T47D (cell line): Measurements from ENCODE around the gene IL15RA.
A peak's percentile ranks its signal among the peaks of the same experiment; 100 is the strongest.
"Not testable (repeated sequence)": the region's sequence is repeated elsewhere in the genome, so short reads cannot be mapped to it uniquely, and the experiment has no call there.

Experiments used
- DNase-seq, 2 experiments: peaks; one replicate each; pipeline versions ENCODE4 v3.0.0 to v3.0.0-alpha.2; 2011 to 2012; ENCODE audit warnings: low read depth in 1 of 2, low spot score in 1 of 2
- JUND ChIP-seq: IDR thresholded peaks from 2 replicates; pipeline ENCODE4 v1.6.1; 2012; ENCODE audit warnings: low read depth
- in situ Hi-C: cut with HindIII; loops from 2 replicates; pipeline ENCODE4 v1.10.0; 2016; ENCODE audit warnings: low sequenced_read_pairs, low pct_unique_long_range_greater_than_20kb

Gene IL15RA

DNA sequence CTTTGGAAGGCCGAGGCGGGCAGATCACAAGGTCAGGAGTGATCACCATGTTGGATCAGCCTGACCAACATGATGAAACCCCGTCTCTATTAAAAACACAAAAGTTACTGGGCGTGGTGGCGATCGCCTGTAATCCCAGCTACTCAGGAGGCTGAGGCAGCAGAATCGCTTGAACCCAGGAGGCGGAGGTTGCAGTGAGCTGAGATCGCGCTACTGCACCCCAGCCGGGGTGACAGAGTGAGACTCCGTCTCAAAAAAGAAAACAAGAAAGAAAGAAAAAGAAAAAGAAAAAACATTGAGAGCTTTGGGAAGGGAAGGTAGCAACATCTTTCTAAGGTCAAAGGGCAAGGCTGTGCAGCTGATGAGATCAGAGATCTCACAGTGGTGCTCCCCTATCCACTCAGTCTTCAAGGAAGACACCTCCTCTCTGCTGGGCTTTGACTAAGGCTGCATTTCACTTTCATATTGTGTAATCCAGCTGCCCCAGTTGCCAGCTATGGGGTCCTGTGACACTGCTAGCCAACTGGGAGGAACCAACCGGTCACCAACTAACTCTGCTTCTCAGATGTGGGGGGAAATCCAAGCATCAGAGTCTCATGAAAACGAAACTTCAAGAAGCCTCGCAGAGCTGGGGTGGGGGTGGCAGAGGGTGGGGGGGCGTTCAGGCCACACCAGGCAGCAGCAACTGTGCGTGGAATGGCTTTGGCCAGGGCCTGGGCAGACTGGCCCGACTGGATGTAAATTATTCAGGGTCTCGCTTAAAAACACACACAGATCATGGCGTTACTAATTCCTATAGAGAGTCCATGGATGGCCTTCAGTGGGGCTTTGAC is 1.5 kb downstream of the IL15RA start:
- in situ Hi-C loops = no loop called here
- TF ChIP-seq JUND = no peak

DNA sequence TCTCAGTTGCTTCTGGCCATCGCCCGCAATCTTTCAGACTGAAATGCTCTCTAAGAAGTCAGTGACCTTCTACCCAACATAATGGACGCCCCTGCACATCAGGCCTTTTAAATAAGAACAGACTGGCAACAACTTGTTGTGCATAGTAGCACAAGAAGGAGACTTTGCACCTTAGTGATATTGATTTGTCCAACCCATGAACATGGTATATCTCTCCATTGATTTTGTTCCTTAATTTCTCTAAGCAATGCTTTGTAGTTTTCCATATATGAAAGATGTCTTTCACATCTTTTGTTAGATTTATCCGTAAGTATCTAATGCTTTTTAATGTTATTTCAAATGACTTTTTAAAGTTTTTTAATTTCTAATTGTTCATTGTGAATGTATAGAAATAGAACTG is 4.3 kb downstream of the IL15RA start:
- TF ChIP-seq JUND = no peak
- no peak for DNase-seq
- in situ Hi-C loops = no loop called here

More for the DNA sequence above, 1.5 kb downstream of the IL15RA start:
- DNase-seq = peak in 1 of 2 experiments; percentile 32

DNA sequence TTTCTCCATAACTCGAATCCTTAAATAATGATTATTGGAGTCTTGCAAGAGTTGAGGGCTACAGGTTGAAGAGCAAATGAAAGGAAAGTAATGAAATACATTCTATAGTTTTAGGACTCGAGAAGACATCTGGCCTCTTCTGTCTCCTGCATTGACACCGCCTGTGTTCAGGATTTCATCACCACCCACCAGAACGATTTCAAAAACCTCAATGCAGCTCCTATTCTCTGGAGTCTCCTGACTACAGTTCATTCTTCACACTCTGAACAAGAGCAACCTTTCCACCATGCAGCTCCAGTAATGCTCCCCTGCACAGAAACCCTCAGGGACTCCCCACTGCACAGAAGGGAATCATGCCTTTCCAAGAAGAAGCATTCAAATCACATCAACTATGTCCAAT is 5.5 kb downstream of the IL15RA start:
- no peak for DNase-seq
- no peak for TF ChIP-seq JUND
- in situ Hi-C loops = no loop called here

DNA sequence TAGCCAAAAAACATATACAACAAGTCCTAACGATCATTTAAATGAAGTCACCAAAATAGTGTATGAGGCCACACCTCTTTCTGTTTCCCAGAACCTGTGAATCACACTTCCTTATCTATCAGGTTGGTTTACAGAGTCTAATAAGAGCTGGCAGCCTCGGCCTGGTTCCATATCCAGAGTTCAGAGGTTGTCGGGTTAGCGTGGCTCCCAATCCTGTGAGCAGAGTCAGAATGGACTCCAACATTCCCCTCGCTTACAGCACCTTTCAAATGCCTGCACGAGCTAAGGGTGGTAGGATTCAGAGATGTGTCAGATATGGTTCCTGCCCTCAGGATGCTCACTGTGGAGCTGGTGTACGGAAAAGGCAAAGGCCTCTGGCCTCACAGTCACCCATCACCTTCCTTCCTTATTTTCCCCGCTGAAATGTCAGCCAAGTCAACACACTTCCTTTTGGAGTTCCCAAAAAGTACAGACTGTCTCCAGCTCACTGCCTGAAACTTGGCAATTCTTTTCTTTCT is 6.0 kb downstream of the IL15RA start:
- no peak for TF ChIP-seq JUND
- in situ Hi-C loops = no loop called here
- DNase-seq = no peak

DNA sequence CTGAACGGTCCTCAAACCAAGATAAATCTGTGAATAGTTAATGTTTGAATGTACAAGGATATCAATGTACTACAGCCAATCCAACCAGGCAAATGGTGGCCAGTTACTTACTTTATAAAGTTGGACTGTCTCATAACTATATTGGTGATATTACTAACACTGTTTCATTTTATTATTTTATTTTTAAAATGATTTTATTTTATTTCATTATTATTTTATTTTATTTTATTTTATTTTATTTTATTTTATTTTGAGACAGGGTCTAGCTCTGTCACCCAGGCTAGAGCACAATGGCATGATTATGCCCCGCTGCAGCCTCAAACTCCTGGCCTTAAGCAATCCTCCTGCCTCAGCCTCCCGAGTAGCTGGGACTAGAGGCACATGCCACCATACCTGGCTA is 6.8 kb downstream of the IL15RA start:
- TF ChIP-seq JUND = no peak
- no peak for DNase-seq
- in situ Hi-C loops = no loop called here

DNA sequence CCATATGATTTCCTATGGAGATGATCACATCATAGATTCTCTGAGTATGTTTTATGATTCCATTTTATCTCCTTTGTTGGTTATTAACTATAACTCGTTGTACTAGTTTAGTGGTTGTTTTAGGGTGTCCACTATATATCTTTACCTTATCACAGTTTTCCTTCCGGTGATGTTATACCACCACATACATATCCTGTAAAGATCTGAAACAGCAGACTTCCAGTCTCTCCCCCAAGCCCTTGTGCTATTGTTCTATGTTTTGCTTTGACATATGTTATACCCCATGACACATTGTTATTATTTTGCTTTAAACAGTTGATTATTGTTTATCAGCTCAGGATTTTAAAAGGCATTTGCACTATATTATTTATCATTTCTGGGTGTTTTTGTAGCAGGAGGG is 7.3 kb downstream of the IL15RA start:
- no peak for TF ChIP-seq JUND
- DNase-seq = no peak
- in situ Hi-C loops = no loop called here

DNA sequence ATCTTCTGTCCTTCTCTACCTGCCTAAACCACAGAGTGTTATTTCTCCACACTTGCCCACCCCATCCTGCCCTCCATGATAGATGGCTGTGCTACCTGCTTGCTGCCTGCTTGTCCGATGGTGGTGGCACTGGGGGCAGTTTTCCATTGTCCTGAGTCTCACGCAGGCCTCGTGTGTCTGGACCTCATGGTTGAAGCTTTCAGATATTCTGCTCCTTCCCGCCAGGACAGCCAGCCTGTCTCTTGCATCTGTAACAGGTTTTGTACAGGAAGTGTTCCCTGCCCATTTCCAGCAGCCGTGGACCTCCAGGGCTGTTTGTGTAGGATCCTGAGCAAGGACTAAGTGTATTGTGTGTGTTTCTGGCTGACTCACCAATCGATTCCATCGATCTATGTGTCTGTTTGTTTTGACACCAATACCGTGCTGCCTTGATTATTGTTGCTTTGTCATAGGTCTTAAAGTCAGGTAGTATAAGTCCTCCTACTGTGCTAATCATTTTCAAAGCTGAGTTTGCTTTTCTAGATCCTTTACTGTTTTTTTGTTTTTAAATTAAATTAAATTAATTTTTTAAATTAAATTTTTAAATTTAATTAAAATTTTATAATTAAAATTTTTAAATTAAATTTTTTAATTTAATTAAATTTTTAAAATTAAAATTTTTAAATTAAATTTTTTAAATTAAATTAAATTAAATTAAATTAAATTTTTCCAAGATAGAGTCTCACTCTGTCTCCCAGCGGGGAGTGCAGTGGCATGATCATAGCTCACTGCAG is 8.5 kb downstream of the IL15RA start:
- in situ Hi-C loops = no loop called here
- no peak for TF ChIP-seq JUND
- peak in 1 of 2 experiments; percentile 31 for DNase-seq

DNA sequence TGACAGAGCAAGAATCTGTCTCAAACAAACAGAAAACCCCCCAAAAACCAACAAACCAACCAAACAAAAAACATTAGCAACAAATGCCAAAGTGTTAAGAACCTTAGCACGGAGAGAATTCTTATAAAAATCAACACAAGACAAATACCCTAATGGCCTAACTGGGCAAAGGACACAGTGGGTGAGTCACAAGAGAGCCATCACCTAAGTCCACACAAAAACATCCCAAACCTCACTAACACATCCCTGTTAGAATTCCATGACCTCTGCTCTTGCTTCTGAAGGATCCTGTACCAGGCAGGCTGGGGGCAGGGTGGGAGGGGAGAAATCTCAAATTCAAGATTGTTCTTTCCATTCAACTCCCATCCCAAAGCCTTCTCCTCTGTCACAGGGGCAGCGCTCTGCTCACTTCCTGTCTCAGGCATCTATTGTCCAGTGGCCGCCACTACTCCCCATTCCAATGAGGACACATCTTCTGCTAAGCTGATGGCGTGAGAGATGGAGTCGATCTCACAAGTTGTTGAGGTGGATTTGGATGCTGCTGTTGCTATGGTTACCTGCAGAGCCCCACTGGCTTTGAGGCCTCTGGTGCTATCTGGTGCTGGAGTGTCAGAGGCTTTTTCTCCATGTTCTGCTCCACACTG is 9.2 kb downstream of the IL15RA start:
- no peak for TF ChIP-seq JUND
- in situ Hi-C loops = no loop called here
- no peak for DNase-seq

DNA sequence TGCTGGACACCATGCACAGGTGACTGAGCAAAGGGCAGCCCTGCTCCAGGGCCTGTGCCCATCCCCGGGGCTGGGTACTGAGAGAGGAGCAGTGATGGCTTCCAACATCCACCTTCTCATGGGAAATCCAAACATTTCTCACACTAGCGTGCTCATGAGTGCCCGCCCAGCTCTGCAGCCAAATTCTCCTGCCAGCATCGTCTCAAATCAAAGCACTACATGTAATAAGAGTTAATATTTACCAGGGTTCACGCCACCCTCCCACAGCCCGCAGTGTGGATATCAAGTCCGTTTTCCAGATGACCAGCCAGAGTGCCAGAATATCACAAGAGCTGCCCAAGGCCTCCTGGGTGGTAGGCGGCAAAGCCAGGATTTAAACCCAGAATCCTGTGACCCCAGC is 12.1 kb downstream of the IL15RA start:
- in situ Hi-C loops = no loop called here
- DNase-seq = no peak
- TF ChIP-seq JUND = no peak

DNA sequence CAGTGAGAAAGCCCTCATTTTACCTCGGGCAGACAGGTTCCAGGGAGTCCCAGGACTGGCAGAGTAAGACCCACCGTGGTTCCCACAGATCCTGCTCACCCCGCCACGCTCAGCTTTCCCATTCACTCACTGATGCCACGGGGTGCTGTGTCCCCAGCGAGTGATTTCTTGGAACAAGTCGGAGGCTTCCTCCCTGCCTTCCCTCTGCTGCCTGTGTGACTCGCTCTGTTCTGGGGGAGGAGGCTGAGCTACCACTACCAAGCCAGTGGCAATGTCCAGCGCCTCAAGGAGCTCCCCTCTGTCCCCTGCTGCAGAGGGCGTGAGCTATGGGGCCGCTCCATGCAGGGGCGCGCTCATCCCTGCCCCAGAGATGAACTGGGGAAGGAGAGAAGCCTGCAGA is 12.6 kb downstream of the IL15RA start:
- DNase-seq = no peak
- no peak for TF ChIP-seq JUND
- in situ Hi-C loops = no loop called here

DNA sequence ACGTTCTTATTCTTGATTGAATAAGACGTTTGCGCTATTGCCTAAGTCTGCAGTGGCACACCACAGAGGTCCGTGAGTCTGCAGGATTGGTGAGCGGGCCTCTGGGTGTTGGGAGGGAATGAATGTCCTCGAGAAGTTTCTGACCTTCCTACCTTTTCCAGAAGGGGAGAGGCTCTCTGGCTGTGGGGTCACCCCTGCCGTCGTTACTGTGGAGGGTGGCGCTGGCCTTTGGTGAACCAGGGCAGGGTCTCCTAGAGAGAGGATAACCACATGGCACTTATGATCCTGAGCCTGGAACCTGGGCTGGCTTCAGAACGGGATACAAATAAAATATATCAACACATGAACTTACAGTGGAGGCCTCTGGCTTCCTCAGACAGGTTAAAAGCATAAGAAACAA is 13.8 kb downstream of the IL15RA start:
- no peak for DNase-seq
- no peak for TF ChIP-seq JUND
- in situ Hi-C loops = no loop called here

DNA sequence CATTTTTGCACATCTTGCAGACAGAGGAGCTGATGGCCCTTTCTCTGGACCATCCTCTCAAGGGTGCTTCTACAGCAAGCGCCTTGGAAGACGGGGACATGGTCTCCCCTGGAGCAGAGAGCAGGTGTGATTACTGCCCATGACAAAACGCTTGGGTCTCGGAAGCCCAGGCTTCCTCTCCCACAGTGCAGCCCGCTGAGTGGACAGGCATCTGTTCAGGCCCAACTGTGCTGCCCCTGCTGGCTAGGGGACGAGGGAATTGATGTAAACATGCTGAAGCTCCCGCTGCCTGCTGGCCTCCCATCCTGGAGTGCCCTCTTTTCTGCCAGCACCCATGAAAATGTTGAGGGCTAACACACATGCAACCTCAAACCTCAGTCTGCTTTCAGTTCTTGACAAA is 14.3 kb downstream of the IL15RA start:
- in situ Hi-C loops = no loop called here
- DNase-seq = no peak
- TF ChIP-seq JUND = no peak

DNA sequence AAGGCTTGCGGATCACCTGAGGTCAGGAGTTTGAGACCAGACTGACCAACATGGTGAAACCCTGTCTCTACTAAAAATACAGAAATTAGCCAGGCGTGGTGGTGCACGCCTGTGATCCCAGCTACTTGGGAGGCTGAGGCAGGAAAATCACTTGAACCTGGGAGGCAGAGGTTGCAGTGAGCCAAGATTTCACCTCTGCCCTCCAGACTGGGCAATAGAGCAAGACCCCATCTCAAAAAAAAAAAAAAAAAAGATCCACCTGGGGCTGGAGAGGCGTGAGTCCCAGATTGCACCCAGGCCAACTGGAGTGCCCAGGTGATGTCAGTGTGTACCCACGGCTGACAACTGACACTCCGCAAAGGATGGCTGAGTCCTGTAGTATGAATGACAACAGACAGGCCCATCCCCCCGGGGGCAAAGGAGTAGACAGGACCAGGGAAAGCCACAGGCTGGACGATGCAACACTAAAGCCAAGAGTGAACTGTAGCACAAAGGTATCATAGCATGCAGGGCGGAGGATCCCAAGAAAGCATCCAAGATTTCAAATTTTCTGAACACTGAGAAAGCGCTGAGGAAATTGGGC is 14.9 kb downstream of the IL15RA start:
- in situ Hi-C loops, DNase-seq: not testable (repeated sequence)
